HepG2 (cell line): Measurements from ENCODE around the gene ETV3L.

ENCODE experiments used
- SRSF9 ChIP-seq: fragments of 200-400 bp; formaldehyde crosslinking; IDR thresholded peaks from 2 replicates; pipeline ENCODE4 v1.6.1; 2018; ENCODE audit warnings: borderline replicate concordance, mild to moderate bottlenecking, low read depth, low read length; ENCODE audit not compliant: insufficient read depth, poor library complexity, severe bottlenecking
- TCF12 ChIP-seq, 2 experiments: fragments of 450-650 bp in 1 of 2; sonication (generic) in 1 of 2; formaldehyde crosslinking in 1 of 2; IDR thresholded peaks; 2 replicates each; pipeline versions ENCODE4 v1.6.1 to v1.8.0; 2017 to 2022; ENCODE audit warnings: antibody characterized with exemption in 1 of 2, mild to moderate bottlenecking in 1 of 2, missing genetic modification reagents in 1 of 2, moderate library complexity in 1 of 2
- ZNF274 ChIP-seq: sonication (generic); formaldehyde crosslinking; IDR thresholded peaks from 2 replicates; pipeline ENCODE4 v1.5.1; 2020; ENCODE audit warnings: mild to moderate bottlenecking, missing genetic modification reagents
- ZNF574 ChIP-seq: sonication (generic); formaldehyde crosslinking; IDR thresholded peaks from 2 replicates; pipeline ENCODE4 v1.4.0; 2020; ENCODE audit warnings: missing genetic modification reagents

DNA sequence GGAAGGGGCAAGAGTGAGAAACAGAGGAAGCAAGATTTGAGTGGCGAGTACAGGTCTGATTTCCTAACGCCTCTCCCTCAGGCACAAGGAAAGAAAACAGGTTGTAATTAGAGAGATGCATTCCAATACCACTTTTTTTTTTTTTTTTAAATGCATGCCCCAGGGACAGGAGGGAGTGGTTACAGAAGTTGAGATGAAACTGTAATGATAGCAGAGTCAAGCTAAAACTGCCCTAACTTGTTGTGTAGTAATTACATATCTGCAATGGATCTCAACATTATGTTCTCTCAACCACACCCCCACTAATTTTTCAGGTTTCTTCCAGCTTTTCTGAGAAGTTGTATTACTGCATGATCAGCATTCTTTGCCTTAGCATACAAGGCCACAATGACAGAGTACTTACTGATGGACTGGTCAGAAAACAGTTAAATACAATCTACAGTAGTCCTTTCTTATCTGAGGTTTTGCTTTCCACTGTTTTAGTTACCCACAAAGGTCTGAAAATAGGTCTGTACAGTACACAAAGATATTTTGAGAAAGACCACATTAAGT, 33.1 kb upstream of the ETV3L start:
- TF ChIP-seq ZNF574 (no peak), SRSF9 (no peak), ZNF274 (no peak), TCF12 (IDR thresholded peaks at IDR 0.05) (no peak), TCF12 (CRISPR knock-in tag; IDR thresholded peaks at IDR 0.05) (no peak)
